Epithelial cell of proximal tubule (primary cell): ENCODE data around the gene CBR1. TPM values are rescaled to one million over a fixed set of nuclear protein-coding genes. Genes with fewer than 3 reads are reported as not detected.

Source experiments
- DNase-seq: peaks from one replicate; pipeline ENCODE4 v3.0.0-alpha.2; 2011; ENCODE audit warnings: low read depth
- H3K4me3 ChIP-seq: 2 replicates; pipeline ENCODE4 v1.5.1; 2011; ENCODE audit warnings: low read depth, mild to moderate bottlenecking, low read length
- CTCF ChIP-seq: conservative IDR thresholded peaks from 2 replicates; pipeline ENCODE4 v1.5.1; 2012; ENCODE audit warnings: low read depth, mild to moderate bottlenecking, low read length
- total RNA-seq: library from RNA; depleted of rRNA; stranded (reverse); fragments of >200 nt; gene quantifications from 2 replicates; pipeline ENCODE4 v1.2.3, GENCODE V29; 2015

The CBR1 gene
- total RNA-seq, 1 donor from 2014 or later = 118 TPM

- no peak for TF ChIP-seq CTCF
- DNase-seq = no peak
Measured at GRCh38 chr21:36038701-36039497, 30.9 kb upstream of the CBR1 start.

GRCh38 chr21:36039861-36040260 is 30.0 kb upstream of the CBR1 start:
- TF ChIP-seq CTCF = no peak
- DNase-seq = no peak
- no peak overlapping the region for H3K4me3 ChIP-seq

More at GRCh38 chr21:36038701-36039497, 30.9 kb upstream of the CBR1 start:
- no peak overlapping the region for H3K4me3 ChIP-seq

GRCh38 chr21:36040389-36040788 is 29.4 kb upstream of the CBR1 start:
- H3K4me3 ChIP-seq = no peak overlapping the region
- no peak for DNase-seq
- TF ChIP-seq CTCF = no peak

GRCh38 chr21:36041910-36042309 is 27.9 kb upstream of the CBR1 start:
- DNase-seq = no peak
- no peak for TF ChIP-seq CTCF
- no peak overlapping the region for H3K4me3 ChIP-seq

- no peak for DNase-seq
- TF ChIP-seq CTCF = no peak
- H3K4me3 ChIP-seq = no peak overlapping the region
Measured at GRCh38 chr21:36044056-36044455, 25.8 kb upstream of the CBR1 start.

GRCh38 chr21:36045993-36046392 is 23.8 kb upstream of the CBR1 start:
- H3K4me3 ChIP-seq = no peak overlapping the region
- no peak for DNase-seq
- no peak for TF ChIP-seq CTCF

GRCh38 chr21:36047139-36047538 is 22.7 kb upstream of the CBR1 start:
- no peak for TF ChIP-seq CTCF
- no peak overlapping the region for H3K4me3 ChIP-seq

More at GRCh38 chr21:36047139-36047538, 22.7 kb upstream of the CBR1 start:
- no peak for DNase-seq
